Endothelial cell of hepatic sinusoid (primary cell): ENCODE data around the gene ZFHX3.

Experiments used
- in situ Hi-C: cut with HindIII; loops from 2 replicates; pipeline ENCODE4 v1.10.0; 2017; ENCODE audit warnings: low sequenced_read_pairs

Gene ZFHX3

DNA sequence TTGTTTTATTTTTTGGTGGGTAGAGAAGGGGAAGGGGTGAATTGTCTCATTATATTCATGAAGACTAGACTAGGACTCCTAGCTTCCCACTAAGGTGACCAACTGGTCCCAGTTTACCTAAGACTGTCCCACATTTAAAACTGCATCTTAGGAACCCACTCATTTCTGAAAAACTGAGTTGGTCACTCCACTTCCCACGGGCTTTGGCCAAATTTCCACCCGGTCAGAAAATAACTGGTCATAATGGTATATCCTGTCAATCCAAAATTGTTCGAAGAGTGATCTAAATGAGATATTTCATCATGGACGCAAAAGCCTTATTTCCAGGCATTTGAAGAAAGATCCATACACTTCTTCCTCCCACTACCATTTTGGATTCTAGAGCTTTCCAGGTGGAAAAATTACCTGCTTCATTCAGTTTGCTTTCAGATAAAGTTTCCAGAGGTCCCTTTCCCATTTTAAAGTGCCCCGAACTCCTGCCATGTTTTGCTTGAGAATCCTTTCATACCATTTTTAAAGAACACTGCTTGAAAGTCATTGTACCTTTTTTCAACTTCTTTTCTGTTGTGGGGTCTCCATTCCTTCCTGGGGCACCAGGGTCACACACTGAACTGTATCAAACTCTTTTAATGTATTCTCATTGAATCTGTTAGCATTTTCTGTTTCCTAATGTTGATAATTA lies 21.8 kb upstream of the ZFHX3 start:
- in situ Hi-C loops: no loop called here

DNA sequence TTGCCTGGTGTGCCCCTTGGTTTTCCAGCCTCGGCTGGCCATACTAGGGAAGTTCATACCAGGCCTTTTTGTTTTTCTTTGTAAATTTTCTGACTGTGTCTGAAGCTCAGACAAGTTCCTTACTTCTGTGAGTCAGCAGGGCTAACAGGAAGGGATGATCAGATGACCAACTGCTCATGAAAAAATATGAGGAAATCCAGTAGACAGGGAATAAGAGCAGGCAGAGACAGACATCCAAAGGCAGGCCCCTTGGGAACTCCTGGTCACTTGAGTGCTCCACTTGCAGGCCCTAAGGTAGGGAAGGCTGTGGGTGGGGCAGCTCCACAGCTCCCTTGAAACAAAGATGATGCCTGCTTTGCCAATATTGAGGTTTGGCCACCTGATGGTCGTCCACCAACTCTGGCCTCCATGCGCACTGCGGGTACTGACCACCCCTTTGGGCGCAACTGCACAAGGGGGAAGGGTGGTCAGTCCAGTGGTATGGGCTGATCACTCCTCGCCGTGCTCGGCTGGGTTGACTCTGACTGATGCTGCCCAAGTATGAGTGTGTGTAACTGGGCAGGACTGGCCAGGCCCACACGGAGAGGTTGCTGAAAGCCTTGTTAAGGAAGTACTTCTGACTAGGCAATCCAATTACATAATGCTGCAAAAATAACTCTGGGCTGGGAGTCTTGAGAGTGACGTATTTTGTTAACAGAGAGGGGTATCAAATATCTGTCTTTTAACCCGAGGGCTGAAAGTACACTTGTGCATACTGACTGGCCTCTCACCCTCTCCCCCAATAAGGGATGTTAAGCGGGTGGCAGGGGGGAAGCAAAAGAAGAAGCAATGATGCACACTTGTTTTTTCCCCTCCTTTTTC lies 20.8 kb upstream of the ZFHX3 start:
- in situ Hi-C loops: no loop called here

DNA sequence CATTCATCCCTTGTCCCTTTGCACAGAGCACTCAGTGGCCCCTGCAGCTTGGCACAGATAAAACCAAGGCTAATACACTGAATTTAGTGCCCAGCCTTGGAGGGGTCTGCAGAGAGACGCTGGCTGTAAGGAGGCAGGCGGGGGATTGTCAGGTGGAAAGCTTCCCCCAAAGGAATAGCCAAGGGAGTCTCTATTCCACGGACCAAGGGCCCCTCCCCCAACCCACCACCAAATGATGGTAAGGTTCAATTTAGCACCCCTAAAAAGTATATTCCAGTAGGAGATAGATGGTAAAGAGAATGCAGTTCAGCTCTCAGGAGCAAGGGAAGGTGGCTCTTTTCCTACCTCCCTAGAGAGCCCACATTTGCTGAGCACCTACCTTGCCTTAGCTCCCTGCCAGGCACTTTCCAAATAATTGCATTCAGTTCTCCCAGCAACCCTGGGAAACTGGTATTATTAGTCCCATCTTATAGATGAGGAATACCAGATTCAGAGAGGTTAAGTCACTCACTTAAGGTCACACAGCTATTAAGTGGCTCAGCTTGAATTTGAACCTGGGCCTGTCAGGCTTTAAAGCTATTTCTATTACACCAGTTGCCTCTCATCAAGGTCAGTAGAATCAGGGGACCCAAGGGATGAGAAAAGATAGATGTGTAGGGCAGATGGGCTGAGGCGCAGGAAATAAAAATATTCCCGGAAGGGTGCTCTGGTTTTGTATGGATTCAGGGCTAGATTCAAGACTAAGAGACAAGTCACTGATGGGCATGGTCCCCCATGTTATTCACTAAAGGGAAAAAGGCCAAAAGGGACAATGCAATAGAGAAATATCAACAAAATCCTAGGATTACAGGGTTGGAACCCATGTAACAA lies 20.0 kb upstream of the ZFHX3 start:
- in situ Hi-C loops: no loop called here

DNA sequence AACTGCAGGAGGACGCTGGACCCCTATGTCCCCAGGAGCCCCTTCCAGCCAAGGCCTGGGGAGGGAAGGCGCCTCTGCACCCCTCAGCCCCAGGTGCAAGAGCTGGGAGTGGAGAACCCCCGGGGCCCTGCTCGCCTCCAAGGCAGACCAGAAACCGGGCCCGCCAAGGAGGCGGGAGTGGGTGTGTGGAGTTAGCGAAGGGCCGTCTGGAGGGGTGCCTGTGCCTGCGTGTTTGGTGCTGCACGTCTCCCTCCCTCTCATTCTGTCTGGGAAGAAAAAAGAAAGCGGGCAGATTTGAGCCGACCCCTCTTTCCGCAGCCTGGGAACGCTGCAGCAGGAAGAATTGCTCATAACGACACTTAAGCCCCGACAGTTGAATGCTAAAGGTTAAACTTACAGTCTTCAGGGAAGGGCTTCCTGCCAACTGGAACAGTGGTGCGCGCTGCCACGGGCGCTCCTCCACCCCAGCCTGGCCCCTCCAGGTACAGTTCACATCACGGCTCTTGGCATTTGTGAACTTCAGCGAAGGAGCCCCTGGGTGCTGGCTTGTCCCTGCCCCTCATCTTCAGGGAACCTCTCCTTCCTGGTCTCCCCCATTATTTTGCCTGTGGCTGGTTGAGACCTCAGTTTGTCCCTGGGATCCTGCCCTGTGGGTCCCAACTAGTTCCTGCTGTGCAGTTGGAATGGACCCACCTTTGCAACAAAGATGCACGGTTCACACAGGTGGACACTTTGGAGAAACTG lies 19.2 kb upstream of the ZFHX3 start:
- in situ Hi-C loops: no loop called here

DNA sequence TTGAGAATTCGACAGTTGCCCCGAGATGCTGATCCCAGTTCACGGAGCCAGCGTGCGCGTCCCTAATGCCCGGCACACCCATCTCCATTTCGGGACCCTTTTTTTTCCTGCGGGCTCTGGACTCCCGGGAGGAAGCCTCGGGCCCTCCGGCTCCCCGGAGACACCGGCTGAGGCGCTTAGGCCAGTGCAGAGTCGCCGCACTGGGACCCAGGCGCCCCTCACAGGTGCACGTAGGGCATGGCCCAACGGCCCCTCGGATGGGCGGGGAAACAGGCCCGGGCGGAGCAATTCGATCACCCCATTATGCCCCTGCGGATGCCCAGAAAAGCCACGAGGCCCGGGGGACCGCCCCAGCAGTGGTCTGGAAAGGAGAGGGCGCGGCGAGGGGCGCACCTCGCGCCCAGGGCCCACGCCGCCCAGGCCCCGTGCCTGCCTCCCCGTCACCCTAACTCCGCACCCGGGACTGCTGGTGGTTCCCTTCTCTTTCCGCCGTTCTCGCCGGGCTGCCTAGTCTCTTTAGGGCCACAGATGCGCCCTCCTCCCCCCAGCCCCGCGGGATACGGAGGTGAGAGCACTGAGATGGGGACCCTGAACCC lies 18.5 kb upstream of the ZFHX3 start:
- in situ Hi-C loops: no loop called here

DNA sequence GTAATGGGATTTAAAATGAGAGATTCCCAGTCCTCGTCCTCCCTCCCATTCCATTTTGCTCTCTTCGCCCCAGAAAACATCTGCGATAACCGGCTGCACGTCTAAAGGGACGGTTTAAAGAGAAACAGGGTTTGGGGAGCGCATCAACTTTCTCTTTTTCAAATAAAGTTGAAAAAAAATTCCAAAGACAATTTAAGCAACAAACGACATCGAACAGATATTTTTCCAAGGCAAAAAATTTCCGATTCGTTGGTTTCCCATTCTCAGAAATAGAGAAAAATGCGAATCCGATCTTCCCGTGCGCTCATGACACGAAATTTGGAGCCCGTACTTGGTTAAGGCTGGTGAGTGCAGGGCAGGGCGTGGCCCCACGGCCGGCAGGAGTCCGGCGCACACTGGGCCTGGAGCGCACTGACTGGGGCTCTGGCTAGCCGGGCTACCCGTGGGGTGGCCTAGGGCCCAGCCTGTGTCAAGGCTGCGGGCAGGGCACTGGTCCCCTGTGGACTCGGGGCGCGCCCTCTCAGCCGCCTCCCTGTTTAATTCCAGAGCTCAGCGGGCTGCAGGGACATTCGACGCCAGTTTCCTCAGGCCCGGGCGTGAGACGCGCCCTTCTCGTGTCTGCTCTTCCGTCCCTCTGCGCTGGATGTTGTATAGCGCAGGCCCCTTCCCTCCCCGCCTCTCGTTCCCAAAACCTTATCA lies 17.9 kb upstream of the ZFHX3 start:
- in situ Hi-C loops: no loop called here

DNA sequence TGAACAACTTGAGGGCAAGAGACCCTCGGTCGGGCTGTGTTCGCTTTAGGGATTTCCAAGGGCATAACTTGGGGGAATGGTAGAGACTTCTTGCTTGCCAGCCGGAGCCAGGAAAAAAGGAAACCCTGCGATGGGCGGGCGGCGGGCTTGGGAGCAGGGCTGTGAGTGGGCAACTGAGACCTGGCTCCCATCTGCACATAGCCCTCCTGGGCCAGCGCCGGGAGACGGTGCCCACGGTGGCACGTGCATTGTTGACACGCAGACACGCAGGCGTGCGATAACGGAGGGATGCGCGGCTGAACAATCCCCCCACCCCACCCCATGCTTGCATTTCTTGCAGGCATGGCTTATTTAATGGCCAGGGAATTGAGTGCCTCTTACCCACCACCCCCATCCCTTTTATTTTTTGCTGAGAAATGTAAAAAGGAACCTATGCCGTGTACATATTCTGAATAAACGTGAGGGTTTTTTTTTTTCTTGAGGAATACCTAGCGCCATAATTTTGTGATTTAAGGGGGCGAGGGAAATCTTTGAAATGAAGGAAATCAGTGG lies 17.1 kb upstream of the ZFHX3 start:
- in situ Hi-C loops: no loop called here

DNA sequence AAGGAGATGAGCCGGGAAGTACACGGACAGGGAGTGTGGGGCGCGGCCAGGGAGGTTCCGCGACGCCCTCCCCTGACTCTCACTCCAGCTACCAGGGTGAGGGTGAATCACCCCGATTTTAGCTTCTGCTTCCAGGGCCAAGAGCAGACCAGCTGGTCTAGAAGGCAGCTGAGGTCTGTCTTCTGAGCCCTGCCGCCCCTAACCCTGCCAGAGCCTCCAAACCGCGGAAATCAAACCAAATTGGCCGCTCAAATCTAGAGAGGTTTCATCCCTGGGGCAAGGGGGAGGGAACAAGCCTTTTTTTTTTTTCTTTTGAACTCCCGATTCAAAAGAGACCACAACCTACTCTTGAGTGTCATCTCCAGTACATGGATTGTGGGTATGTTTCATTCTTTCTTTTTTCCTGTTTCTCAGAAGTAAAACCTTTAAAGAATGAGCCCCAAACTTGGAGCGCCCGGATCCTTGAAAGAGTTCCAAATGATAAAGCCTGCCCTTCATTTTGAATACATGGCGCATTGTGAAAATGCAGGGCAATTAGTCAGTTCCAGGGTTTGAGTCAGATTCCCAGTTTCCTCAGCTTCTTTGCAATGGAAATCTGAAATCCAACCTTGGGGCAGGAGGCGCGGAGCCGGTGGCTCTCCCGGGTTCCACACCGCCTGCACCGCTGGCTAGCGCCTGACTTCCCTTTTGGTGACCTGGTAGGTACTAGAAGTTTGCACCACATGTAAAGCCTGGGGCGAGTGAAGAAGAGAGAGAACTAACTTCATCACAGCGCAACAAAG lies 16.5 kb upstream of the ZFHX3 start:
- in situ Hi-C loops: no loop called here

DNA sequence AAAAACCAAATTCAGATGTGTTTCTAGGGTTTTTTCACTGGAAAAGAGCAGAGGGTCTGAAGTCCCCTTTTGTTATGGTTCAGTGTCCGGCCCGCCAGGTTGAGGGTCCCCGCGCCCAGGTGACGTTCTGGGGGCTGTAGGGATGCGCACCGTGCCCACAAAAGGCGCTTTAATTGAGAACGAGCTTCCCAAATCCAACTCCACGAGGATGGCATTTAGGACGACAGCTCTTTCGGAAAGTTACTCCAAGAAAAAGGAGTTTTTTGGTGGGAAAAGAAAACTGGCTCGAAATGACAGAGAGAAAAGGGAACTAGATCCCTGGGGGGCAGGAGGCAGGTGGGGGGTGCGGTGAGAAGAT lies 15.9 kb upstream of the ZFHX3 start:
- in situ Hi-C loops: no loop called here

DNA sequence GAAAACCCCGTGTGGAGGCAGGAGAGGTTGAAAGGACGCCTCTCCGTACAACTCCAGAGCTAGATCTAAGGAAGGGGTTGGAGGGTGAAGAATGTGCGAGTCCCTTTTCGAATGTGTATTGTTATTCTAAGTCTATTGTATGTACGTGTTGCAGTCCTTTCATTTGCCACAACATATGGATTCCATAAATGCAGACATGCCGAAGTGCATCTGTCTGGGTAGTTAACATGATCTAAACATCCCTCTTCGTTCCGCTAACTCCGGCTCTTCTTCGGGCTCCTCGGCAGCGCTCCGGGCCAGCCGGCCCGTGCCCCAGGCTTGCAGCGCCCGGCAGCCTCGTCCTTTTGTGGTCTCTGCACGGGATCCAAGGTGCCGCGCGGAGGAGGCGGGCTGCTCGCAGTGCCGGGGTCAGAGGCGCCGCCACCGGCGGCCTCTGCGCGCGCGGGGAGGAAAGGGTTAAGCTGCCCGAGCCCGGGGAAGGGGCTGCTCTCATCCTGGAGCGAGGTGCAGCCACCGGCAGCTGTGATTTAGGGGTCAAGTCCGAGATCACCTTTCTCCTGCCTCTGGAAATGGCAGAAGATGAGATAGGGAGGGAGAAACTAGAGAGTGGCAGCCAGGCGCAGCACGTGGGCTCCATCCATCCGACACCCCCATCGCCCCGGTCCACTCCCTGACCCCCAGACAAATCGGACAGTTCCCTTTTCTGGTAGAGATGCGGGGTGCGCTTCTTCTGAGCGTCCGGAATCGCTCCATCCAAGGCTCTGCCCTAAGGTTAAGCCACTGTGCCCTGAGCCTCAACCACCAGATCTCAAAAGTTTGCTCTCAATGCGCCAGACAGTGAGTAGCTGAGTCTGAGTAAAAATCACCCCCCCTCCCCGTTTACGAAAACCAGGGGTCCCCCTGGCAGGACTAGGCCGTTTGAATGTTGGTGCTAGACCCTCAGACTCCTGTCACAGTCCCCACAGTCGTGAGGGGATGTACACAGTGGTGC lies 15.1 kb upstream of the ZFHX3 start:
- in situ Hi-C loops: no loop called here

DNA sequence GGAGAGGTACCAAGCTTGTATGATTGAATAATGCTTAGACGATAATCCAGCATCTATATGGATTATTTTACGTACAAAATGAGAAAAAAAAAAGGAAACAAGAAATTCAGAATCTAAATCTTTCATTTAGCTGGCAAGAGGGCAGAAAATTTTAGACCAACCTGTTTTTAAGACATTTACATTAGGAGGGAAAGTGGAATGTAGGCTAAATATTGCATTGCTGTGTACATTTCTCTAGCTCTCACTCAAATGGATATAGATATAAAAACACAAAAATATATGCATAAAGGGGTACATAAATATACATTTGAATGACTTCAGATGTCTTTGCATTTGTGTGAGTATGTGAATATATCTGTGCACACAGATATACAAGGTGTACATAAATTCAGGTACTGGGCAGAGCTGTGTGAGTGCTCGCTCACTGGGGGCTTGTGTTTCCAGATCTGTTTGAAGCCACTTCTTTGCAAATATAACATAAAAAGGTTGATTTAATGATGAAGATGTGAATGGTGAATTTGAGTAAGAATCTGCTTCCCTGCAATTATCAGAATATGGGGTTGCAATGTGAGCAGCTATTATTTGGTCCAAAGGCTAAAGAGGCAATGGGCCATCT lies 14.2 kb upstream of the ZFHX3 start:
- in situ Hi-C loops: no loop called here

DNA sequence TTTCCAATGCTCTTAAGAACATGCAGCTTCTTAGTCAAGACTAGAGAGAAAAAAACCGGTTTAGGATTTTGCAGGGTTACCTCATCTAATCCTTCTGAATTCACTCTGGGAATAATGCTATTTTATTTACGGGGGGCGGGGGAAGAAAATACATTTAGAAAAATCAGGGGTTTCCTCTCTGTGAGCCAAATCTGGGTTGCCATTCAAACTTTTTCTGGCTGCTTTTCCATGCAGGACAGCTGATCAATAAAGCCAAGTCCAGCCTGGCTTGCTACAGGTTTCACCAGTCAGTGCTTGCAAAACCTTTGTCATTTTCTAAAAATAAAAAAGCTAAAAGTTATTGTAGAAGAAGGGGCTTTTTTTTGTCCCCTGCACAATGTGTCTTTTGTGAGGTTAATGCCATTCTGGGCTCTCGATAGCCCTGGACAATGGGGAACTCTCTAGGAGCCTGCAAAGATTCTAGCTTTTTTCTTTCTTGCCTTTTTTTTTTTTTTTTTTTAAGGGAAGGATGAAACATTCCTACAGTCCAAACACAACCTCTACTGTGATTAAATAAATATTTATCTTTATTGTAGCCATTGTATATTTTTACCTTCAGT lies 13.1 kb upstream of the ZFHX3 start:
- in situ Hi-C loops: no loop called here

DNA sequence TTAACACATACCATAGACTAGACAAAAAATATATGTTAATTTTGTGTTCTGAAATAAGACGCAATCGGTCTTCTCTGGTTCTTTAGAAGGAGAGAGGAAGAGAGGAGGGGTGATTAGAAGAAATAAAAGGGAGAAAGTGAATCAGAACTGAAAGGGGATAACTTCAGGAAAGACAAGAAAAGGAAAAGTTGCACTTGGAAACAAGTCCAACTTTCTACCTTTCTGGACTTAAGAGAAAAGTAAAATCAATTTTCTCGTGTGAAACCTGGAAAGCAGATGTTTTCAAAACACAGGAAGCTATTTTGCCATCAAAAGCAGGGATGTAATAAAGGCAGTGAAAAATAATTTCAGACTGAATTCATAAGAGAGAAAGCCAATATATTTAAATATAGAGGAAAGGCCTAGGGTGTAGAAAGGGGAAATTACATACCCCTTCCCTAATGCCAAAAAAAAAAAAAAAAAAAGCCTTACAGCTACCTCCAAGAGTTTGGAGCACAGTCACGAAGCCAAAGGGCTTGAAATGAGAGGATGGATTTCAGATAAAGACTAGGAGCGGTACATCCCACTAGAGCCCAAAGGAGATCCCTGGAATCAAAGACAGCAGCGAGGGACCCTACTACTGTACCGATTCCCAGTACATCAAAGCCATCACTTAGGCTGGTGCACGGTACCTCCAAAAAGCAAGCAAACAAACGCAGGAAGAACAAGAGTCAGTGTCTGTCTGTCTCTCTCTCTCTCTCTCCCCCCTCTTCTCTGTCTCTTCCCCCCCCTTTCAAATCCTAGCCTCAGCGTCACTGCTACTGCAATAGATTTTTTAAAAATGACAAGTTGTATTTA lies 12.1 kb upstream of the ZFHX3 start:
- in situ Hi-C loops: no loop called here

DNA sequence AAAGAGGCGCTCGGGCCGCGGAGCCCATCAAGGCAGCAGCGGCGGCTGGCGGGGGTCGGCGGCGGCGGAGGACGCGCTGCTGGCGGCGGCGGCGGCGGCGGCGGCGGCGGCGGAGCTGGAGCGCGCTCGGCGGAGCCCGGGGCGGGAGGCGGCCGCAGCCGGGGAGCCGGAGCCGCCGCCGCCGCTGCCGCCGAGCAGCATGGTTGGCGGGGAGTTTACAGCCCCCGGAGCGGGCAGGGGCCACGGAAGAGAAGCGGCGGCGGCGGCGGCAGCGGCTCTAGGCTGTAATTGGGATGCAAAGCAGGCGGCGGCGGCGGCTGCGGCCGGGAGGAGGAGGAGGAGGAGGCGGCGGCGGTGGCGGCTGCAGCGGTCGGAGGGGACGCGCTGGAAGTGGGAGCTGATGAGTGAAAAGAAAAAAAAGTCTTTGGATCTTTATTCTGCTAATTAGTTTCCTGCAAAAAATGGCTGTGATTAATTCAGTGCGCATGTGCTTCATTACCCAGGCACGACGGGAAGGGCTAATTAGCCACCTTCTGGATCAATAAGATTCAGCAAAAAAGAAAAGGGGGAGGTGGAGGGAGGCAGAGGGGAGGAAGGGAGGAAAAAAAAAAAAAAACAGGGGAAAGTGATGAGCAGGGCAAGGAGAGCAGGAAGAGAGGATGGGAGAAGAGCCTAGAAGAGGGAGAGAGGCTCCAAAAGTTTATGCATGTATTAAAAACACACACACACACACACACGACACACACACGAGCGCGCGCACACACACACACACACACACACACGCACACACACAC lies 10.9 kb upstream of the ZFHX3 start:
- in situ Hi-C loops: no loop called here

DNA sequence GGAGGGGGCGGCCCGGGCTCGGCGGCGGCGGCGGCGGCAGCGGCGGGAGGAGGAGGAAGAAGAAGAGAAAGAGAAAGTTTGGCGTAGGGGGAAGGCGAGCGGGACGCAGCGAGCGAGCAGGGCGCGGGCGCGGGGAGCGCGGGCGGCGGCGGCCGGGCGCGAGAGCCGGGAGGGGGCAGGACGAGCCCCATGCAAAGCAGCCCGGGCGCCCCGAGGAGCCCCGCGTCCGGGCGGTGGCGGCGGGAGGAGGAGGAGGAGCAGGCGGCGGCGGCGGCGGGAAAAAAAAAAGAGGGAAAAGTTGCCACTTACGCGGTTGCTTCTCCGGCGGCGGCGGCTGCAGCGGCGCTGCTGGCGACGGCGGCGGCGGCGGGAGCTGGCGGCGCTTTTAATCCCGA lies 10.3 kb upstream of the ZFHX3 start:
- in situ Hi-C loops: no loop called here
